ENCODE results near the gene TNNT3.

TNNT3 gene

DNA sequence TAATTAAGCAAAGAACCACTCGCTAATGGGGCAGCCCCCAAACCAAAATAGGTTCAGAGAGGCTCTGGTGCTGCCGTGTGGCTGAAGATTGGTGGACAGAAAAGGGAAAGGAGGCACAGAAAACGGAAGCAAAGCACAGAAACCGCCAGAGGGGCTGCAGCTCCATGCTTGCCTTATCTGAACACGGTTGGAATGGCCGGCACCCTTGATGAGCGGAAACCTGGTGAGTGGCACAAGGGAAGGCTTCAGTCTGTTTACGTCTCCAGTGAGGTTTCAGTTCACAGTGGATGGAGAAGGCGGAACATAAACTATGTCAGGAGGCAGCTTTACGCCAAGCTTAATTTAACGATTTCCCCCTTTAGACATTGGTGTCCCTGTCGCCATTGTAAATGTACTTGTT is 22.6 kb upstream of the TNNT3 start:
- no peak for DNase-seq (ENCODE audit: low read depth)

DNA sequence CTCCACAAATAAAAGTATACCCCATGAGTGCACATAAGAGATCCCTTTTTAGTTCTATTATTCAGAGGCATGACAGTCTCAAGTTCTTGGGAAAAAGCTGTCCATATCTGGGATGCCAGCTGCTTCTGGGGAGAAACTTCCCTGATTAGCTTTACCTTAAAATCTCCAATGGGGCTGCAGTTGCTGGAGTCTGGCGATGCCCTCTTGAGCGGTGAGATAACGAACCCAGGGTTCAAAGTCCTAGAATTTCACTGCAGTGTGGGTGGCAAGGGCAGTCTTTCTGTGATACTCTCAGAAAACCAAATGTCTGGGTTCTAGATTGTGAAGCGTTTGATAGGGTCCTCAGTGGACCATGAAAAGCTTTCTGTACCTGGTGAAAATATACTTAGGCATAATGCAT is 20.4 kb upstream of the TNNT3 start:
- no peak for DNase-seq (ENCODE audit: low read depth)

DNA sequence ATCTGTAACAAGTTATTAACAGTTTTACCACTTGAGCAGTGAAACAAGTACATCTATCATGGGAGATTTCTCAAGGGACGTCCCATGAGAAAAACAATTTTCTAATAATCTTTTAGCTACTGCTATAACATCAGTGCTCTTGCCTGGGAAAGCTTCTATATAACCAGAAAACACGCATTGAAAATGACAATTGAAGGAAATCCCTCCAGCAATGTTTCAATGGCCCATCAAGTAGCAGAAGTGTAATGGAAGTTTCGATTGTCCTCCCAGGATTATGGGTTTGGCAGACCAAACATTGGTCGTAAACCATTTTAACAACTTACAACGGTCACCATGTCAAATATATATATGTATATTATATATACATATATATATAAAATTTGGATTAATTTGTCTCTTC is 19.8 kb upstream of the TNNT3 start:
- DNase-seq (ENCODE audit: low read depth) = no peak

DNA sequence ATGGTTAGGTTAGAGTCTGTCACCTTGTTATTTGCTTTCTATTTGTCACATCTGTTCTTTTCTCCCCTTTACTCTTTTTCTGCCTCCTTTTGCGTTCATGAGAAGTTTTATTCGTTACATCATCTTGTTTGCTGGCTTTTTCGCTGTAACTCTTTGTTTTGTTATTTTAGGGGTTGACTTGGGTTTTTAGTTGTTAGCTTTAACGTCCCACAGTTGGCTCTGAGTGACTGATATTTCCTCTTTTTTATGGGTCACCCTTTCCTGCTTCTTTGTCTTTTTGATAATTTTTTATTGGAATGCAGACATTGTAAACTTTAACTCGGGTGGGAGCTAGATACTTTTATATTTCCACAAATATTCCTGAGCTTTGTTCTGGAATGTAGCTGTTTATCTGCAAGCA is 13.3 kb upstream of the TNNT3 start:
- DNase-seq (ENCODE audit: low read depth) = no peak

DNA sequence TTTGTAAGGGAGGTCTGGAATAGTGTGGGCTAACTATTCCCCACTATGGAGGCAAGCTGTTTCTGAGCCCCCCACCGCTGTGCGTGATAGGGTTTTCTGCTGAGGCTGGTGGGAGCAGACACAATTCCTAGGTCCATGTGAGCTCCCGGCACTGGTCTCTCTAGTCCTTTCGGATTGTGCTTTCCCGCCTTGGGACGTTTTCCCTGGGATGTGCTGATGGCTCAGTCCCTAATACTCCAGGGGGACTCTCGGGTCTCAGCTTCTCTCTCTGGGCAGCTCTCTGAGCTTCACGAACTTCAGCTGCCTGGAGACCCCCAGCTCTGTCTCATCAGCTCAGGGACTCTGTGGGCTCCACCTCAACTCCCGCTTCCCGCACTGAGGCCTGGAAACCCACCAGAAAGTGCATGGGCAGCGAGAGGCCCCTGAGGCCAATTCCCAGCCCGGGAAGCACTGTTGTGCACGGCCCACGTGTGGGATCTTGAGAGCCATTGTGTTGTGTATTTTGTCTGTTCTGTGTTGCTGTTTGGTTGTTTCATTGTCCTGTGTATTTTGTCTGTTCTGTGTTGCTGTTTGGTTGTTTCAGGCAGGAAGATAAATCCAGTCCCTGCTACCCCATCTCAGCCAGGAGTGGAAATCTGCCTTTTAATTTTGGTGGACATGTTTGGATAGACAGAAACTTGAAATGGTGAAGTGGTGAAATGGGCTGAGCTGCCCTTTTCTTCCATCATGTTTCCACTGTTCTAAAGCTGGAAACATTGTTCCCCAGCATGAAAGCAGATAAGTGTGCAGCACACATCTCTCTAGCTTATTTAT is 12.7 kb upstream of the TNNT3 start:
- no peak for DNase-seq (ENCODE audit: low read depth)

DNA sequence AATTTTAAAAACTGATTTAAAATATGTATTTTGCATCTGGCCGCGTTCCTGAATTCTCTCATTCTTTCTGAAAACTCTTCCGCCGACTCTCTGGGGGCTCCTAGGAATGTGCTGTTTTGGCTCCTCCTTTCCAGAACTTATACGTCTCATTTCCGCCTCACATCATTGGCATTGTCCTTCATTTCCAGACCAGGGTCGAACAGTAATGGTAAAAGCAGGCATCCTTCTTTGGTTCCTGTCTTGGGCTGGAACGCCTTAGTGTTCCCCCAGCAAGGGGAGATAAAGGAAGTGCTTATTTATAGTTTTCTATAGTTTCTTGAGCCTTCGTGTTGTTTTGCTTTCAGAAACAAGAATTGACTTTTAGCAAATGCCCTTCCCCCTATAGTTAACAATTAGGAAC is 10.9 kb upstream of the TNNT3 start:
- no peak for DNase-seq (ENCODE audit: low read depth)

DNA sequence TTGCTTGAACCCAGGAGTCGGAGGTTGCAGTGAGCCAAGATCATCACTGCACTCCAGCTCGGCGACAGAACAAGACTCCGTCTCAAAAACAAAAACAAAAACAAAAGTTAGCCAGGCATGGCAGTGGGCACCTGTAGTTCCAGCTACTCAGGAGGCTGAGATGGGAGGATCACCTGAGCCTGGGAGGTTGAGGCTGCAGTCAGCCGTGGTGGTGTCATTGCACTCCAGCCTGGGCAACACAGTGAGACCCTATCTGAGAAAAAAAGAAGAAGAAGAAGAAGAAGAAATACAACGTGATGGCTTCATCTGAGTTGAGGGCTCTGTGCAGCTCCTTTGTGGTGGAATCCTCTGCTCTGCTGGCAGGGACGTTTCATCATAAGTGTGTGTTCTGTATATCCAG is 10.0 kb upstream of the TNNT3 start:
- DNase-seq (ENCODE audit: low read depth) = no peak

DNA sequence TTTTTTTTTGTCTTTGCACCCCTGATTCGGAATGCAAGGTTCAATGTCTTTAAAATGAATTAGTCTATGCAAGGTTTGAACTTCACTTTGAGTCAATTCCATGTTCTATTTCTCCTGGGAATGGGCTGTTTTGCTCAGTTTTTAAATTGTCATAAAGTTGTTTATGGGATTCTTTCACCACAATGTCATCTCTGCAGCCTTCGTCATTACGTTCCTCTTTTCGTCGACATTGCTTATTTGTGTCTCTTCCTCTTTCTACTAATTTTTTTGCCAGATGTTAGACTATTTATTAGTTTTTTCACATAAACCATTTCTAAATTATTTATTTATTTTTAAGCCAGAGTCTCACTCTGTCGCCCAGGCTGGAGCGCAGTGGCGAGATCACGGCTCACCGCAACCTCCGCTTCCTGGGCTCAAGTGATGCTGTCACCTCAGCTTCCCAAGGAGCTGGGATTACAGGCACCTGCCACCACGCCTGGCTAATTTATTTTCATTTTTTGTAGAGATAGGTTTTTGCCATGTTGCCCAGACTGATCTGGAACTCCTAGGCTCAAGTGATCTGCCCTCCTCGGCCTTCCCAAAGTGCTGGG is 7.1 kb upstream of the TNNT3 start:
- DNase-seq (ENCODE audit: low read depth) = no peak

DNA sequence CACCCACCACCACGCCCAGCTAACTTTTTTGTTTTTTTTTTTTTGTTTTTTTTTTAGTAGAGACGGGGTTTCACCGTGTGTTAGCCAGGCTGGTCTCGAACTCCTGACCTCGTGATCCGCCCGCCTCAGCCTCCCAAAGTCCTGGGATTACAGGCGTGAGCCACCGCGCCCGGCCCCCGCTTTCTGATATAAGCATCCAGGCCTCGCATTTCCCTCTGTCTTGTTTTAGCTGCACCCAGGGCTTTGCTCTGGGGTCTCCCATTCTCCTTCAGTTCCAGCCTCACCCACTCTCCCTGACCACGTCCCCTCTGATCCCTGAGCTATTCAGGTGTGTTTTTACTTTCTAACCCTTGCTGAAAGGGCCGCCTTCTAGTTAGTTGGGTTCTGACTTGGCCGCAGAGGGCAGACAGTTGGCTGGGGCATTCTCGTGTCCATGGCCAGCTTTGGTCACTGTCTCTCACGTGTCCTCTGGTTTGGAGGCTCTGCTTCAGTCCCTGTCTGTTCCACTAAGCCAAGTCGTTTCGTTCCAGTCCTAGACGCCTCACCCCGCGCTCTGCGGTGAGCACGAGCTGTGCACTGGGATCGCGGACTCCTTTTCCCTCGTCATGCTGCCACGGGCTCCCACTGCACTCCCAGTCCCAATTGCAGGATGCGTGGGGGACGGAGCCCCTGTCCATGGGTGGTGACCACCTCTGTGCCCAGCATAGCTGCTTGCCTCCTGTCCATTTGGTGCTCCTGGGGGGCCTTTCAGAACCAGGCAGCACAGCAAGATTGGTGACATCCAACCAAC is 6.0 kb upstream of the TNNT3 start:
- DNase-seq (ENCODE audit: low read depth) = no peak

DNA sequence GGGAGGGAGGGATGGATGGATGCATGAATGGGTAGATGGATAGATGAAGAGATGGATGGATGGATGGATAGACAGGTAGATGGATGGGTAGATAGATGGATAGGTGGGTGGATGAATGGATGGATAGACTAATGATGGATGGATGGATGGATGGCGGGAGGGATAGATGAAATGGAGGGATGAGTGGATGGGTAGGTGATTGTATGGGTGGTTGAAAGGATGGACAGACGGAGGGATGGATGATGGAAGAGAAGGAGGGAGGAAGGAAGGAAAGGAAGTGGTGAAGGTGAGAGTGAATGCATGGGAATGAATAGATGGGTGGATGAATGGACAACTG is 3.7 kb upstream of the TNNT3 start:
- no peak for DNase-seq (ENCODE audit: low read depth)

DNA sequence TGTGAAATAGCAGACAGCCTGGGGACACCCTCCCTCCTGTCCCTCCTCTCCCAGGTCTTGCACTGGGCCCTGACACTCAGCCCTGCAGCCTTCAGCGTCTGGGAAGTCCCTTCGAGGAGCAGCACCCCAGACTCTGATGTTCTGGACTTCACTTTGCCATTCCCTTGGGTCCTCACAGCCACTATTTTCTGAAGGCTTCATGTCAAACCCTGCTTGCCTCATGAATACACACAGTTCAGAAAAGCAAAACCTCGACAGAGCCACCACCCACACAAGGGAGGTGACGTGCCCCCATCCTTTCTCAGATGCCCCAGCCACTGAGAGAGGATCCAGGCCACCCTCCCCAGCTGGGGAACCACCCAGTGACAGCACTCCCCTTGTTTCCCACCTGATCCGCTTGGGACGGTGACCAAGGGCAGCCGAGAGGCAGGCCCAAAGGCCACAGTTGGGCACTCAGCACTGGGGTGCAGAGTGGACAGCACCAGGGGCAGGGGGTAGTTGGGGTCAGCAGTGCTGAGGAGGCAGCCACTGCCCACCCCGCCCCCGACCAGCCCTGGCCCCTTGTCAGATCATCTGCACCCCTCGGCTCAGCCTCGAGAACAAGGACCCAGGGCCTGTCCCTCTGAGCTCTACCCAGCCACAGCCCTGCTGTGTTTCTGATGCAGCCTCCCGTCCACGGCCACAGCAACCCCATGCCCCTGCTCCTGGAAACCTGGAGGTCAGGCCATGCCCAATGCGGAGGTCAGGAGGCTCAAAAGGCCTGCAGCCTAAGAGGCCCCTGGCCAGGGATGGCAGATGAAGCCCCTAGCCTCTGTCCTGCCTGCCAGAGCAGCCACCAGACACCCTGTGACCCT is 3.1 kb upstream of the TNNT3 start:
- no peak for DNase-seq (ENCODE audit: low read depth)

DNA sequence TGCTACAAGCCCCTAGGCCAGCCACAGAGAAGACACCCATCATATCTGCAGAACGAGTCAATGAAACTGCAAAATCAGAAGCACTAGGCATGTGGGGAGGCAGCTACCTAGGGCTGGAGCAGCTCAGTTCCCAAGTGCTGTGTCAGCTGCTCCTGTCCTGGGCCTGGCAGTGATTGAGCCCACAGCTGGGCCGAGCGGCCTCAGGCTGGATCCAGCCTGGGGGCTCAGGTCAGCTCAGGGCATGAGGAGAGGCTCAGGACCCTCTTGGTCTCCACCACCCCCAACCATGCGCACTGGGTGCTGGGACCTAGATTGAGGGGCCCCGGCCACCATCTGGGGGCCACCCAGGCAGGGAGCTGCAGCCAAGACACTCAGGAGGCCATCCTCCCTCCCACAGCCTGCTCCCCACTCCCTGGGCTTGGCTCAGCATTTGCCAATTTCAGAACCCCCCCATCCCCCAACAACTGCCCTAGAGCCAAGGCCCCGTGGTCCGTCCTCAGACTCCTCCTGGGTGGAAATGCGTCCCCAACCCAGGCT is 2.4 kb upstream of the TNNT3 start:
- no peak for DNase-seq (ENCODE audit: low read depth)

DNA sequence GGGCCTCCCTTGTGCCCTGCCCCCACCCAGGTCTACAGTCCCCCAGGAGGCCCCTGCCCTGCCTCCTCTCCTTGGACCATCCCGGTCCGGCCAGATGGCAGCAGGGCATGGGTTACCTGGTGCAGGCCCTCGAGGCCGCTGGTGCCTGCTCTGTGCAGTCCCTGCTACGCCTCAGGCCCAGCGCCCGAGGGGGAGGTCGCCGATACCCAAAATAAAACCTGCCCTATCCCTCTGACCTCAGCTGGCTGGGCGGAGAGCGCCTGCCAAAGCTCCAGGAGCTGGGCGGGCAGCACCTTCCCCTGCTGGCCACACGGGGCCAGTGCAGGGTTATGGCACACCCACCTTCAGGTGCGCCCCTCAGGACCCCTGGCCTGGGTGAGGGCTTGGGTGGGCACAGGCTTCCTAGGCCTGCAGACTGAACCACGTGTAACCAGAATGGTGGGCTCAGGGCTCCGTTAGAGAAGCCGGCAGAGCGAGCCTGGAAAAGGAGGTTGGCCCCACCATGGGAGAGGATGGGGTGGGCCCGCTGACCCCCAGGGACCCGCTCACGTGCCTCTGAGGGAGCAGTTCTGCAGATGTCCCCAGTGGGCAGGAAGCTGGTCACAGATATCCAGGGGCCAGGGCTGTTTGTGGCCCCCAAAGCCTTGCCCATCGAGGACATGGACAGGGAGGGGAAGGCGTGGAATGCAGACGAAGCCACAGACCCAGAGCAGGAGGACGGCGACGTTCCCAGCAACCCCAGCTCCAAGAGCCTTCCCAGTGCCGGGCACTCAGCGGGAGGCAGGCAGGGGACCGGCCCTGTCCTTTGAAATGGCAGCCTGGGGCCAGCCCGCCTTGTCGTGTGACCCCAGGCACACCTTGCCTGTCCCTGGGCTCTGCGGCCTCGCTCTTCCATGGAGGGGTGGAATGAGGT is 1.7 kb upstream of the TNNT3 start:
- no peak for DNase-seq (ENCODE audit: low read depth)

DNA sequence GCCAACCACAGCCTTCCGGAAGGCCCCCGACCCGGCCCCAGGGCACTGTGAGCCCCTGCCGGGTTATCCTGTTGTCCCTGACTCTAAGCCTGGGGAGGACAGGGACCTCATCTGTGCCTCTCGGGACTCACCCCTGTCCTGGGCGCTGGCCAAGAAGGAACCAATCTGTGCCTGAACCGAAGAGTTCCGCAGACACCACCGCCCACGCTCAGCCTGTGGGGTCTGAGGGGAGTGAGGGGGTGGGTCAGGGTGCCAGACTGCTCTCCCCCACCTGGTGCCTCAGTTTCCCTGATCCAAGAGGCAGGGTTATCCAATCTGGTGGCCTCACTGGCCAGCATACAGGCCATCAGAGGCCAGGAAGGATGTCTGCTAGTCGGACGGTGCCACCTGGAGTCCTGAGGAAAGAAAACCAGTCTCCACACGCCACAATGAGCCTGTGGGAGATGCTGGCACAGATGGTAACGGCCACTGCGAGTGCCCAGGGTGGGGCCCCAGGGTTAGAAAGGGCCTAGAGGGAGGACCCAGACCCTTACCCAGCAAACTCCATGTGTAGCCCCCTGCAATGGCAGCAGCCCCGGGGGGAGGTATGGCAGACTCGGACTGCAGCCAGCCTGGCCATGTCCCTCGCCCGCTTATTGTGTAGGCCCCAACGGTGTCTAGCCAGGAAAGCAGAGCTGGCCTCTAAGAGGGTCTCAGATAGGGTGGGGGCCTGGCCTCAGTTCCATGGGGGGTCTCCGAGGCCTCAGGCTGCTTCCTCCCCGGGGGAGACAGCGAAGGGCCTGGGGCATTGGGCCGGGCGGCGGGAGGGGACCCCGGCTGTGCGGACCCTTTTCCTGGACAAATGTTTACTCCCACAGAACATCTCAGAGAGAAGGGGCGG is 827 bp upstream of the TNNT3 start:
- no peak for DNase-seq (ENCODE audit: low read depth)

DNA sequence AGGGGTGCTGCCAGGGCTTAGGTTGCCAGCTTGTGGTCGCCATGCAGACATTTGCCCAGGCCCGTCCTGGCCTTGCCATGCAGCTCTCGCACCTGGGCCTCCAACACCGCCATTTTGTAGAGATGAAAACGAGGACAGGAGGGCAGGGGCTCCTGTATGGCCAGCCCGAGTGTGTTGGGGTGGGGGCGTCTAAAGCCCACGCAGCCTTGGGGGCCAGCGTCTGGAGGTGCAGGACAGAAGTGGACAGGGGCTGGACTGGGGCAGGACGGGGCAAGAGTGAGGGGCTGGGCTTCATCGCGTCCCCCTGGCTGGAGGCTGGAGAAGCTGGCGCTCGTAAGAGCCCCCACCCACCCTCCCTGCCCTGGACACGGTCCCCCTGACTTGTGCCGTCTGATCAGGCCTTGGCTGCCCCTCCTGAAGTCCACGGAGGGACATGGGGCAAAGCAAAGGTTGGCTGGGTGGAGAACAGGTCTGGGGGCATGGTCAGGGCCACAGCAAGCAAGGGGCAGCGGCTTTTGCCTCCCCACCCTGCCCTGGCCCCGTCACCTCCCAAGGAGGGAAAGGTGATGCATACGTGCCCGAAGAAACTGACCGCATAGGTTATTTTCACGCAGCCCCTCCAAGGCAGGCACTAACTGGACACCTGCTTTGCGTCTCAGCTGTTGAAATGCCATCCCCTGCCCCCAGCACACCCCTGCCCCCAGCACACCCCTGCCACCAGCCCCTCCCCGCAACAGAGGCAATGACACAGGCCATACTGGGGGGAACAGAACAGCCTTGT is 815 bp downstream of the TNNT3 start:
- DNase-seq (ENCODE audit: low read depth) = no peak

DNA sequence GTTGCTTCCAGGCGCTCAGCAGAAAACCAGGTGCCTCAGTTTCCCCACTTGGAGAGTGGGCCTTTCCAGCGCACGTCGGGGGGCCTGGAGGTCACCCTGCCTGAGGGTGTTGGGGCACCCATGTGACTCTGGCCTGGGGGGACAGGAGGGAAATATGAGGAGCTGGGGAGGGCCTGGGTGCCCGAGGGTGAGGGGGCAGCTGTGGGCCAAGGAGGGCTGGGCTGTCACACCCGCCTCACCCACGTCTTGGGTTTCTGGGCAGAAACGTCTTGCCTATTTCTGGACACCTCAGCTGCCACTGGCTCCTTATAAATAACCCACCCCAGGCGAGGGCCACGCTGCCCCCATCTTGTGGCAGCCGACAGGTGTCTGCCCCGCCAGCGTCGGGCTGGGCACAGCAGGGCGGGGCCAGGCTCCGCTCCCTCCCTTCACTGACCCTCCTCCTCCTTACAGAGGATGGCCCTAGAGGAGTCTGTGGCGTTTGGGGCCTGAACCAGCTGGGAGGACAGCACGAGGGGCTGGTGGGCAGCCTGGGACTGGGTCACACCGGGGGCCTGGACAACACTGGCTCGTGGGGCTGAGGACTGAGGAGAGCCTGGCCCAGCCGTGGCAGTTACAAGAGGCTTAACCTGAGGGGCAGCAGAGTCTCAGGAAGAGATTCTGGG is 1.5 kb downstream of the TNNT3 start:
- no peak for DNase-seq (ENCODE audit: low read depth)

DNA sequence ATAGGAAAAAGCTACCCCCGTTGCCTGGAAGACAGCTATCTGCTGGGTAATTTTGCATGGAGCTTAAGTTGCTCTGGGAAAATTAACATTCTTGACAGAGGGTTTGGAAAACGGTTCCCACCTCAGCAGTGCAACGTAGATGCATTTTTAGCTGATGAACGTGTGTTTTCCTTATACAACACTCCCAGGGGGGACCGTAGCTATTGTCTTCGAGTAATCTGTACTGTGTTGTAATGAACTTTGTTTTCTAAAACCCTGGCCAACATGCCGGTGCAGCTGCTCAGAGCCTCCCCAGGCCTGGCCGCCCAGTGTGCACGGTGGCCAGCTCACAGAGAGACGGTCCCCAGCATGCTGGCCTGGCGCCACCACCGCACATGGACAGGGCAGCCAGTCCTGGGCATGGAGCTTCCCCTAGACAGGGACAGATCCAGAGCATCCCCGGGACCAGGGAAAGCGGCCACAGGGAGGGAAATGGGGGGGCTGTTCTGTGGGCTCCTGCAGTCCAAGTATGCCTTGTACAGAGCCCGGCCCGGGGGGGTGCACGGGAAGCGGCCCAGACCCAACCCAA is 2.2 kb downstream of the TNNT3 start:
- no peak for DNase-seq (ENCODE audit: low read depth)

DNA sequence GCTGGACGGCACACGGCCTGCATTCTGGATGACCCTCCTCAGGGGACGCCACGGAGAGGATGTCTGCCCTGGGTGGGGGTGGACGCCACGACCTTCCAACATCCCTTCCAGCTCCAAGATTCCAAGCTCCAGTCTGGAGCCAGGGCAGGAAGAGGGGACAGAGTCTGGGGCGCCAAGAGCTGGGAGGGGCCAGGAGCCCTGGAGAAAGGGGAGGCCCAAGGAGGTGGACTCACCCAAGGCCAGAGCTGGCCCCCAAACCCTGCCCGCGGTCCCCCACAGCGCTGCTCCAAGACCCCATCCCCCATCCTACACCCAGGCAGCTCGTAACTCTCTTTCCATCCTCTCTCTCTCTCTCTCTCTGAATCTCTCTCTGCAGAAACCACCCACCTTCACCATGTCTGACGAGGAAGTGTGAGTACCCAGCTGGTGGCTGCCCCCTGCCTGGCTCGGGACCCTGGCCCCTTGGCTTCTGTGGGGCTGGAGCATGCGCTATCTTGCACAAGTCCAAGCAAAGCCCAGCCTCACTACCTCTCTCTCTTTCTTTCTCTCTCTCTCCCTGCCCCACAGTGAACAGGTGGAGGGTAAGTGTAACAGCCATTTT is 3.1 kb downstream of the TNNT3 start:
- DNase-seq (ENCODE audit: low read depth) = no peak

Data from ELR (cell line).